Measurements from ENCODE around the gene DENND2A.
A peak's percentile ranks its signal among the peaks of the same experiment; 100 is the strongest.
"Not testable (repeated sequence)": the region's sequence is repeated elsewhere in the genome, so short reads cannot be mapped to it uniquely, and the experiment has no call there.

The DENND2A gene

DNA sequence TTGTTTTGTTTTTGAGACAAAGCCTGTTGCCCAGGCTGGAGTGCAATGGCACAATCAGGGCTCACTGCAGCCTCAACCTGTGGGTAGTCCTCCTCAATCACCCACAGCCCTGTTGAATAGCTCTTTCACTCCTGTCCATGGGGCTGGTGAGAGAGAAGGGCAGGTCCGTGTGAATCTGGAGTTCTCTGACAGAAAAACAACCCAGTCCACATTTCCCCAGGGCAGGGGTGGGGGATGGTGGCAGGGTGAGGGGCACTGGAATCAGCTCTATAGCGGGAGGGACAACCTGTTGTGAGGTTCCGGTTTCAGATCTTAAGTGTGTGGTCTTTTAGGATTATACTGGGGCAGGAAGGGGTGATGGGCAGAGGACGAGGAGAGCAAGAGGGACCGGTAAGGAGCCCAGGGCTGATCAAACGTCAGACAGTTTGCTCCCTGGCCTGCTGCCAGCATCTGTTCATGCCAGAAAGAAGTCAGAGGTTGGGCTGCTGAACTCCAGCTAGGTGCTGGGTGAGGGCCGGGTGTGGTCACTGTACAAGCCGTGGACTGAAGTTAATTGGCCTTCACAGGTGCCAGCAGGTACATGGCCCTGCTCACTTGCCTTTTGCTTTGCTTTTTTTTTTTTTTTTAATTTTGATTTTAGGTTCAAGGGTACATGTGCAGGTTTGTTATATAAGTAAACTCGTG lies 128.2 kb downstream of the DENND2A start:
- peak; percentile 23 for DNase-seq (ENCODE audit: low read depth, low spot score)

DNA sequence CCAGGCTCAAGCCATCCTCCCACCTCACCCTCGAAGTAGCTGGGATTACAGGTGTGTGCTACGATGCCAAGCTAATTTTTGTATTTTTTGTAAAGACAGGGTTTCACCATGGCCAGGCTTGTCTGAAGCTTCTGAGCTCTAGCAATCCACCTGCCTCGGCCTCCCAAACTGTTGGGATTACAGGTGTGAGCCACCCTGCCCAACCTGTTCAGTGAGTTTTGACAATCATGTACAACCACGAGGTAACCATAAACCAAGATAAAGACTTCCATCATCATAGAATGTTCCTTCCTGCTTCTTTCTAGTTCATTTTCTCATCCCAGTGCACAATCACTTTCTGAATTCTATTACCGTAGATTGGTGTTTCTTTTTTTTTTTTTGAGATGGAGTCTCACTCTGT lies 130.8 kb downstream of the DENND2A start:
- DNase-seq (ENCODE audit: low read depth, low spot score): no peak

DNA sequence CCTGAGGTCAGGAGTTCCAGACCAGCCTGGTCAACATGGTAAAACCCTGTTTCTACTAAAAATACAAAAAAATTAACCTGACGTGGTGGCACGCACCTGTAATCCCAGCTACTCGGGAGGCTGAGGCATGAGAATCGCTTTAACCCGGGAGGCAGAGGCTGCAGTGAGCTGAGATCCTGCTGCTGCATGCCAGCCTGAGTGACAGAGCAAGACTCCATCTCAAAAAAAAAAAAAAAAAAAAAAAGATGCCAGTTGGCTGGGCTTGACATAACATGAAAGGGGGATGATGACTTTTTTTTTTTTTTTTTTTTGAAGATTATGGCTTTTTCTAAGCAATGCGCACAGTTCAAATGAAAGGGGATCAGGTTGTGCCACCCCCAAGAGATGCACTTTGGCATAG lies 133.1 kb downstream of the DENND2A start:
- not testable (repeated sequence) for DNase-seq (ENCODE audit: low read depth, low spot score)

DNA sequence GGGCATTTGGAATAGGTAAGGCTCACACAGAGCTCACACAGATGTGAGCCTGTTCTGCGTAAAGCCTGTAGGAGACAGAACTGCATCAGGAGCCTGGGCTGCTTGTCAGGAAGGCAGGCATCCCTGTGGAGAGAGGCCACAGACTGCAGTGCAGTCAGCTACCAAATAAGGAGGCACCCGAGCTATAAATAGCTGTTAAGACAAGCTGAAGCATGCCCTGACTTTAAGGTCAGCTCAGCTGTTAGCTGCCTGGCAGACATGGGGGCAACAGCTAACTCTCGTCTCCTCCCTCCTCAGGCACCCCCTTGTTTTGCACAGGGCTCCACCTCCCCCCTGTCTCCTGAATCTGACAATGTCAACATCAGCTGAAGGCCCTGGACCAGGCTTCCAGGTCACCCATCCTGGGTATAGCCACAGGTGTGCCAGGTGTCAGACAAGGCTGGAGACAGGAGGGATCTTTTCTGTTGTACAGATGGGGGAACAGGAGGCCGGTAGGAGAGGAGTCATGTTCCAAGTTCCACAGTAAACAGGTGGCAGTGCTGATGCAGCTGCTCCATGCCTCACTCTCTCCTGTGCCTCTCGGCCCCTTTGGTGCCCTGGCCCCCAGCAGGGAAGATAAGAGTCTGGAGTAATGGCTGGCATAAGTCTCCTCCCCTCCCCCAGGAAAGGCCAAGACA lies 133.7 kb downstream of the DENND2A start:
- DNase-seq (ENCODE audit: low read depth, low spot score): peak; percentile 74

DNA sequence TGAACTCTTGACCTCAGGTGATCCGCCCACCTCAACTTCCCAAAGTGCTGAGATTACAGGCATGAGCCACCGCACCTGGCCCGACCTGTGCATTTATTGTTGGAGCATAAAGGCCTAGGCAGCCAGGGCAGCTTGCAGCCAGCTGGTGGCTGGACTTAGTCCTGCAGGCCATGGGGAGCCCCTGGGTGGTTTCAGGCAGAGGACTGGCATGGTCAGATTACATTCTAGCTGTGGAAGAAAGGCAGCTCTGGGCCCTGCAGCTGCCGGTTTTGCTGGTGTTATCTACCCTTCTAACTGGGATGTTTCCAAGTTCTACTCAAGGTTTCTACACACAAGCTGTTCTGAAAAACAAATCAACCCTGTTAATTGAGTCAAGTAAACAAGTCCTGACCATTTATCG lies 138.6 kb downstream of the DENND2A start:
- no peak for DNase-seq (ENCODE audit: low read depth, low spot score)

DNA sequence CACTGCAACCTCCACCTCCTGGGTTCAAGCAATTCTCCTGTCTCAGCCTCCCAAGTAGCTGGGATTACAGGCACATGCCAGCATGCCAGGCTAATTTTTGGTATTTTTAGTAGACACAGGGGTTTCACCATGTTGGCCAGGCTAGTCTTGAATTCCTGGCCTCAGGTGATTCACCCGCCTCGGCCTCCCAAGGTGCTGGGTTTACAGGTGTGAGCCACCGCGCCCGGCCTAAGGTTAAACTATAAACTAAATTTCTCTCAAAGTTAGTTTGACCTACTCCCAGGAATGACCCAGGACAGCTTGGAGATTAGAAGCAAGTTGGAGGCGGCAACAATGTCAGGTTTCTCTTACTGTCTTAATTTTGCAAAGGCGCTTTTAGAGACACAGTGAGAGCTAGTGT lies 142.8 kb downstream of the DENND2A start:
- DNase-seq (ENCODE audit: low read depth, low spot score): not testable (repeated sequence)

DNA sequence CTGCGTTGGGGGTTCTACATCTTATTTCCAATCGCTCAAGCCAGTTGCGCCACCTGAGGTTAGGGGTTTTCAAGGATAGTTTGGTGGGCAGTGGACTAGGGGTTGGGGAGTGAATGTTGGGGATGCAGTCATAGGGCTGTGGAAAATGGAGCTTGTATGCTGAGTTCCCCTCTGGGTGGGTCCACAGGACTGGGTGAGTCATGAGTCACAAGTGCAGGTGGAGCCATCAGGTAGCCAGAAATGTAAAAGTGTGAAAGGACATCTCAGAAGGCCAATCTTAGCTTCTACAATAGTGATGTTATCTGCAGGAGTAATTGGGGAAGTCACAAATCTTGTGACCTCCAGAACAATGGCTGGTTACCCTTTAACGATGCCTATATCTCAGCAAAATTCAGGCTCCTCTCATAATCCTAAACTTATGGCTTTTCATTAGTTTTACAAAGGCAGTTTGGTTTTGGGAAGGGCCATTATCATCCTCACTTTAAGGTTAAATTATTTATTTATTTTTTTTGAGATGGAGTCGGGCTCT lies 143.3 kb downstream of the DENND2A start:
- no peak for DNase-seq (ENCODE audit: low read depth, low spot score)

DNA sequence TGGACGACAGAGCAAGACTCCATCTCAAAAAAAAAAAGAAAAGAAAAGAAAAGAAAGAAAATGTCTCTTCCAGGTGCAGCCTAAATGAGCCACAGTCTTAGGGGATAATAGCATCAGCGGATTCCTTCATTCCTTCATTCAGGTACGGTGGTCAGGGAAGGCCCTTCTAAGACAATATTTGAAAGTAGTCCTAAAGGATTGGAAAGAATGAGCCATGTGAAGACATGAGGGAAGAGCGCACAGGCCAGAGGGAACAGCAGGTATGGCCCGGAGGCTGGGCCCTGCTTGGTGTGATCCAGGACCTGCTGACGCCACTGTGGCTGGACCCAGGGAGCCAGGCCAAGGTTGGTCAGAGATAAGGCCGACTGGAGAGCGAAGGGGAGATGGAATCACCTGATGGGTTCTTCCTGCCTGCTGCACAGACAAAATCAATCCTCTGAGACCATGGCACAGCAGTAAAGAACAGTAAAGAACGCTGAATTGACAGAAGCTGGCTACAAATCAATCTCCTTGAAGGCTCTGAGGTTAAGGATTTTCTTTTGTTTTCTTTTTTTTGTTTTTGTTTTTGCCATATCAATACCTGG lies 145.0 kb downstream of the DENND2A start:
- DNase-seq (ENCODE audit: low read depth, low spot score): no peak

DNA sequence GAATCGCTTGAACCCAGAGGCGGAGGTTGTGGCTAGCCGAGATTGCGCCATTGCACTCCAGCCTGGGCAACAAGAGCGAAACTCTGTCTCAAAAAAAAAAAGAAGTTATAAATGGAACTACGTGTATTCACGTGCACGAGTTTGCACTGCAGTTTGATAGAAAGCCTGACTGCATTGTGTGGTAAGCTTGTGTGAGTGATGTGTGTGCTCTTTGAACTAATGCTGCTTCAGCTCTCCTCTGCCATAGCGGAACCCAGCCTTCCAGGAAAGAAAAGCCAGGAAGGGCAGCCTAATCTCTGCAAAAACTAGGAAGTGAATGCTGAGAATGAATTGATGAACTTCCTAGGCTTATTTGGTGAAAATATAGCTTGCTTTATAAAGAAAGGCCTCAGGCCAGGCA lies 145.7 kb downstream of the DENND2A start:
- DNase-seq (ENCODE audit: low read depth, low spot score): no peak

DNA sequence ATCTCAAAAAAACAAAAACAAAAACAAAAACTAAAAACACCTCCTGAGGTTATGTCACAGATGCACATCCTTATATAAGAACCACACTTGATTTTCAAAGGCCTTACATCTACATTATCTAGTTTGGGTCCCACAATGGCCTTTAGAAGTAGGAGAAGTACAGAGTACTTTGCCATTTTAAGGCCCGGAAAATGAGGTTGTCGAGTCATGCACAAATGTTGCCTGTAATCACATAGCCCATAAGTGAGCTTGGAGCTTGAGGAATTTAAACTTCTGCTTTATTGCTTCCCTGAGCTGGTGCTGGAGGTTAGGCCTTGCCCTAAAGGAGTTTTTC lies 151.6 kb downstream of the DENND2A start:
- DNase-seq (ENCODE audit: low read depth, low spot score): no peak

DNA sequence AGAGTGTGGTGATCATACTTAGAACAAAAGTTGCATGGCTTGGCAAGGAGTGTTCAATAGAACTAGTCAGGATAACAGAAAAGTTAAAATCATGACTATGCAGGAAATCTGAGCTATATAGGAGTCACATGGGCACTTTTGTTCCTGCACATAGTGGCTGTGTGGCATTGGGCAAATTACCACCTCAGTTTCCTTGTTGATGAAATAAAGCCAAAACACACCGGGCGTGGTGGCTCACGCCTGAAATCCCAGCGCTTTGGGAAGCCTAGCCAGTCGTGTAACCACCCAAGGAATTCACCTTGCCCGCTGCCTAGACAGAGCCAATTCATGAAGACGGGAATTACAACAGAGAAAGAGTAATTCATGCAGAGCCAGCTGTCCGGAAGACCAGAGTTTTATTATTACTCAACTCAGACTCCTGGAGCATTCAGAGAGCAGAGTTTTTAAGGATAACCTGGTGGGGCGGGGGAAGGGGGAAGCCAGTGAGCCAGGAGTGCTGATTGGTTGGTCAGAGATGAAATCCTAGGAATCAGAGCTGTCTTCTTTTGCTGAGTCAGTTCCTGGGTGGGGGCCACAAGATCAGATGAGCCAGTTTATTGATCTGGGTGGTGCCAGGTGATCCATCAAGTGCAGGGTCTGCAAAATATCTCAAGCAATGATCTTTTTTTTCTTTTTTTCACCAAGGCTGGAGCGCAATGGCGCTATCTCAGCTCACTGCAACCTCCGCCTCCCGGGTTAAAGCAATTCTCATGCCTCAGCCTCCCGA lies 154.9 kb downstream of the DENND2A start:
- DNase-seq (ENCODE audit: low read depth, low spot score): no peak

DNA sequence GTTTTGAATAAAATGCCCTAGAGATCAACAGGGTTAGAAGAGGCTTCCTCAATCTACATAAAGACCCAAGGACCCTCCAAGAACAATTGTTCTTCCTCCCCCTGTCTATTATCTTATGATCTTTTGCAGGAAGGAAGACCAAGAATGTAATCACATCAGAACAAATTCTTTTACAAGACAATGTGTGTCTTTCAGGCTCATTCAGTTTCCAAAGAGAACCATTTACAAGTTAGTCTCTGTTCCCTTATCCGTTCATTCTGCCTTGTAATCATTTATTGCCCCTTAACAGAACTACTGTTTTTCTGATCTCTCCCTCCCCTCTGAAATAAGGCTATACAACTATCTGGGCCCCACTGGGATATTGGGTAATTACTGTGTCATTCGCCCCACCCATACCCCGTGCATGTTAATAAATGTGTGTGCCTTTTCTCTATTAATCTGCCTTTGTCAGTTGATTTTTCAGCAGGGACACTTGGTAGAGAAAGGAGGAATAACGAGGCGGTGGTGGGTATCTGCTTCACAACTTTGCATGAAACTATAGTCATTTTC lies 155.6 kb downstream of the DENND2A start:
- no peak for DNase-seq (ENCODE audit: low read depth, low spot score)

DNA sequence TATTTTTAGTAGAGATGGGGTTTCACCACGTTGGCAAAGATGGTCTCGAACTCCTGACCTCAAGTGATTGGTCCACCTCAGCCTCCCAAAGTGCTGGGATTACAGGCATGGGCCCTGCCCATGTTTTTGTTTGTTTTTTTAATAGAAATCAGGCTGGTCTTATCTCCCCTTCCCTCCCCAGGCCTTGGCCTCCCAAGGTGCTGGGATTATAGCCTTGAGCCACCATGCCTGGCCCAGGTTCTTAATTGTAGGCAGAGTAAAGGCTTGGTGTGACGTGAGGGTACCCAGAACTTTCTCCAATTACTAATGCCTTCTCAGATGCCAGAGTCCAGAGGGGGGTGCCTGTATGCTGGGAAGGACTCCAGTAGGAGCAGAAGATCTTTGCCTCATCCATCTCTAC lies 156.1 kb downstream of the DENND2A start:
- no peak for DNase-seq (ENCODE audit: low read depth, low spot score)

DNA sequence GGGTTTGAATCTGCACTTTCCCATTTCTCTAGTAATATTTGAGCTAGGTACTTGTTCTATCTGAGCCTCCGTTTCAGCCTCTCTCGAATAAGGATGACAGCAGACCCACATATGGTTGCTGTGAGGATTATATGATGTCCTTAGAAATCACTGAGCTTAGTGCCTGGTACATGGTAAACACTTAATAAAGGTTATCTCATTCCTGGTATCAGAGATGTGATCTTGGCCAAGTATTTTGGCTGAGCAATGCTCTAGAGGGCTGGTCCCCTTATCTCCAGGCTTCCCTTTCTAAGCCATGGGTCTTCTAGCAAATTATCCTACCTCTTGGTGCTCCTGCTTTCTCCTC lies 160.9 kb downstream of the DENND2A start:
- no peak for DNase-seq (ENCODE audit: low read depth, low spot score)

DNA sequence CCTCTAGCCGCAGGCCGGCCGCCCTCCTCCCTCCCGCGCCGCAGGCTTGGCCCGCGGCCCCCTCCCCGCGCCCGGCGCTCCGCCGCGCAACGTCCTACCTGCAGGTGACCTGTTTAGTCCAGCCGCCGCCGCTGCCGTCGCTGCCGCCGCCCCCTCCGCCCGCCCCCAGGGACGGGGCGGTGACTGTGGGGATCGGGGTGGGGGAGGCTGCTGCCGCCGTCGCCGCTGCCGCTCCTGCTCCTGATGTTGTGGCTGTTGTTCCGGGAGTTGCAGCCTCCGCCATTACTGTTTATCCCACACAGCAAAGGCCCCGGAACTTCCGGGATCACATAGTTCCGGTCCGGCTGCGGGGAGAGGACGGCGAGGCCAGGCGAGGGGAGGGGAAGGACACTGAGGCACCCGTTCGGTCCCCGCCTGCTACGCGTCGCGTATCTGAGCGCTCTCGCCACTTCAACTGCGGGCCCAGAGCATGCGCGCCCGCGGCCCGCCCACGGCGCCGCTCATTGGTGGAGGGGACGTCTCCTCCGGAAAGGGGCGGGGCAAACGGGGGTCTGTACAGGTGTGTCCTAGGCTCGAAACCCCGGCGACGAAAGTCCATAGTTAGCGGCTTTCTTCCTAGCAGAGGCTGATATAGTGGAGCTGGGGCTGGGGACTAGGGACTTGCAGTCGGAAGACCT lies 161.4 kb downstream of the DENND2A start, which contains the start of gene MKRN1:
Gene MKRN1, minus strand, starts transcription at position 444 of the 677 bp plus-strand sequence. Its CDS starts 161 bp downstream, at position 283.
- peak; percentile 97 for DNase-seq (ENCODE audit: low read depth, low spot score)

DNA sequence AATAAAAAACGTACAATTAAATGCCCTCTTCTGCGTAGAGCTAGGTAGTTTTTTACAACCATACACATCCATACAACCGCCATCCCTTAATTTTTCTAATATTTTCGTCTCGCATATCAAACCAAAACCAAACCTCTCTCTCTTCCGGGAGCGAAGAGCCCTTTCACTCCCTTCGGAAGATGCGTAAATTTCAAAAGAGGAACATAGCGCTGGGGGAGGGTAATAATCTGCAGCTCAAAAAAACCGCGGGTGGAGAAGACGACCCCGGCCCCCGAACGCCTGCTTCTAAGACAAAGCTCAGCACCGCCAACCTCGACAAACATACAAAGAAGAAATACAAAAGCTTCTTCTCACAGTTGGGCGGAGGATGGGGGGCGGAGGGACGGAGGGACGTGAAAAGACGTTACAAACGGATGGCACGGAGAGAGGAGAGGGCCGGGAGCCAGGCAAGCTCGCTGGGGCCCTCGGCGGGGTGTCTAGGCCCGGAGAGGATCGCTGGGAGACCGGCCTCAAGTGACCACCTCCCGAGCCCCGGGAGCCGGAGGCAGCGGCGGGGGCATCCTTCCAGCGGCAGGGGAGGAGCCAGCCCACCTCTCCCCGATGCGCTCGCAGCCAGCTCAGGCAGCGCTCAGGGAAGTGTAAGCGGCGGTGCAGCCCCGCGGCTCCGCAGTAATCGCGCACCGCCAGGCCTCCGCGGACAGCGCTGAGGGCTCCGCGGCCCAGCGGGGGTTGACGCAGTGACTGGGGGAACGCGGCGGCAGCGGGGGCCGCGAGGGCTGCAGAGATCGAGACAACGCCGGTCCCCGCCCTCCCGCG lies 162.2 kb downstream of the DENND2A start:
- DNase-seq (ENCODE audit: low read depth, low spot score): peak; percentile 68

DNA sequence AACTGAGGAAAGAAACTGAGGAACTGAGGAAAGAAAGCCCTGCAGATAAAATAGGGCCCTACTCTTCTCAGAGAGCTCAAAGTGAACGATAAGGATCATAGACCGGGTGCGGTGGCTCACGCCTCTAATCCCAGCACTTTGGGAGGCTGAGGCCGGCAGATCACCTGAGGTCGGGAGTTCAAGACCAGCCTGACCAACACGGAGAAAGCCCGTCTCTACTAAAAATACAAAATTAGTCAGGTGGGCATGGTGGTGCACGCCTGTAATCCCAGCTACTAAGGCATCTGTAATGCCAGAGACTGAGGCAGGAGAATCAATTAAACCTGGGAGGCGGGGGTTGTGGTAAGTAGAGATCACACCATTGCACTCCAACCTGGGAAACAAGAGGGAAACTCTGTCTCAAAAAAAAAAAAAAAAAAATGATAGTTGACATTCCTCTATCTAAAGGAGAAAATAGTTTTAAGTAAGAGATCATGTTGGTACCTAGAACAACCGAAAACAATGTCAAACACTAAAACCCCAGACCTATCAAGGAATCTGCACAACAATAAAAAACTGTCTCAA lies 163.8 kb downstream of the DENND2A start:
- no peak for DNase-seq (ENCODE audit: low read depth, low spot score)

DNA sequence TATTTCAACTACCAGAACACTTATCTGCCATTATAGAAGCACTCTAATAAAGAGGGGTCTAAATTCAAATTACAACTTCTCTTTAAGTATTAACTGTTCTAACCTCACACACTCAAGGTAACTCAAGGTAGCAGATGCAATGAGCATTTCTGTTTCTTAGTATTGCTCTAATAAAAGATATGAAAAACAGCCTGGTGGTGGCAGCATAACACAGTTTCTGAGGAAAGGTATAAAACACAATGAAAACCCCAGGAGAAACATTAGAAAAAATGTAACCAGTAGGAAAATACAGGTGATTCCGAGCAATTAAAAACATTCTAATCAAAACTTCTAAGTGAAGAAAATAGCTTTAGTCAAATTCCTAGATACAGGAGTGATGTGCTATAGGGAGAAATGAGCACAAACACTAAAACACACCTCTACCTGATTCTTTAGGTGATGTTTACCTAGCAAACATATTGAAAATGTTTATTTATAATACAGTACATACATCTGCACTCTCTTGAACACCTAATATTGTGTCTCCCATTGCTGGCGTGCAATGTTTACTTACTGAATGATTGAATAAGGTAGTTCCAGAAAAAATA lies 164.8 kb downstream of the DENND2A start:
- DNase-seq (ENCODE audit: low read depth, low spot score): peak; percentile 51
